Nephron (organoid): ENCODE measurements around the gene CSNK2A1.

Source experiments
- H3K27ac Mint-ChIP-seq, 3 experiments: 2 replicates each; pipeline ENCODE4 v1.8.0; 2020; ENCODE audit warnings: mixed read lengths in 3 of 3, mild to moderate bottlenecking in 2 of 3, moderate library complexity in 1 of 3
- H3K27me3 Mint-ChIP-seq: 2 replicates; pipeline ENCODE4 v1.8.0; 2021; ENCODE audit warnings: low read depth, mild to moderate bottlenecking, moderate library complexity, mixed read lengths
- H3K36me3 Mint-ChIP-seq: 2 replicates; pipeline ENCODE4 v1.8.0; 2020; ENCODE audit warnings: low read depth, mixed read lengths
- H3K4me1 Mint-ChIP-seq: 2 replicates; pipeline ENCODE4 v1.8.0; 2020; ENCODE audit warnings: mixed read lengths
- H3K4me3 Mint-ChIP-seq, 3 experiments: 2 replicates each; pipeline ENCODE4 v1.8.0; 2020; ENCODE audit warnings: mild to moderate bottlenecking in 3 of 3, mixed read lengths in 3 of 3, moderate library complexity in 2 of 3
- H3K9me3 Mint-ChIP-seq: 2 replicates; pipeline ENCODE4 v1.8.0; 2020; ENCODE audit warnings: mixed read lengths
- TF ChIP-seq, protein P1 (sequence below), 3 experiments: fragments of 200-600 bp; sonication (generic); IDR thresholded peaks; one replicate each; pipeline ENCODE4 v1.5.0; 2021; ENCODE audit warnings: antibody characterized with exemption in 3 of 3; ENCODE audit not compliant: unreplicated experiment in 3 of 3

The CSNK2A1 gene

GRCh38 chr20:549722-550496 is 6.3 kb upstream of the CSNK2A1 start:
- TF ChIP-seq, protein P1, sequence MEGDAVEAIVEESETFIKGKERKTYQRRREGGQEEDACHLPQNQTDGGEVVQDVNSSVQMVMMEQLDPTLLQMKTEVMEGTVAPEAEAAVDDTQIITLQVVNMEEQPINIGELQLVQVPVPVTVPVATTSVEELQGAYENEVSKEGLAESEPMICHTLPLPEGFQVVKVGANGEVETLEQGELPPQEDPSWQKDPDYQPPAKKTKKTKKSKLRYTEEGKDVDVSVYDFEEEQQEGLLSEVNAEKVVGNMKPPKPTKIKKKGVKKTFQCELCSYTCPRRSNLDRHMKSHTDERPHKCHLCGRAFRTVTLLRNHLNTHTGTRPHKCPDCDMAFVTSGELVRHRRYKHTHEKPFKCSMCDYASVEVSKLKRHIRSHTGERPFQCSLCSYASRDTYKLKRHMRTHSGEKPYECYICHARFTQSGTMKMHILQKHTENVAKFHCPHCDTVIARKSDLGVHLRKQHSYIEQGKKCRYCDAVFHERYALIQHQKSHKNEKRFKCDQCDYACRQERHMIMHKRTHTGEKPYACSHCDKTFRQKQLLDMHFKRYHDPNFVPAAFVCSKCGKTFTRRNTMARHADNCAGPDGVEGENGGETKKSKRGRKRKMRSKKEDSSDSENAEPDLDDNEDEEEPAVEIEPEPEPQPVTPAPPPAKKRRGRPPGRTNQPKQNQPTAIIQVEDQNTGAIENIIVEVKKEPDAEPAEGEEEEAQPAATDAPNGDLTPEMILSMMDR (IDR thresholded peaks at IDR 0.05; ENCODE audit: unreplicated experiment in 3 of 3) = no peak
- H3K36me3 Mint-ChIP-seq = no peaks in the 10 kb centered on the region
- no peak overlapping the region for H3K4me3 Mint-ChIP-seq
- H3K27me3 Mint-ChIP-seq = peaks cover 14% of the 10 kb centered on the region
- peaks cover 4% of the 10 kb centered on the region for H3K4me1 Mint-ChIP-seq
- H3K9me3 Mint-ChIP-seq = no peaks in the 10 kb centered on the region
- no peak overlapping the region for H3K27ac Mint-ChIP-seq

- Mint-ChIP-seq H3K4me3 (no peak overlapping the region), H3K36me3 (no peaks in the 10 kb centered on the region), H3K27me3 (peaks cover 13% of the 10 kb centered on the region), H3K9me3 (no peaks in the 10 kb centered on the region), H3K27ac (no peak overlapping the region), H3K4me1 (peaks cover 9% of the 10 kb centered on the region)
- TF ChIP-seq, protein P1 (IDR thresholded peaks at IDR 0.05; ENCODE audit: unreplicated experiment in 3 of 3) = no peak
Measured at GRCh38 chr20:548906-549305, 5.3 kb upstream of the CSNK2A1 start.

DNA sequence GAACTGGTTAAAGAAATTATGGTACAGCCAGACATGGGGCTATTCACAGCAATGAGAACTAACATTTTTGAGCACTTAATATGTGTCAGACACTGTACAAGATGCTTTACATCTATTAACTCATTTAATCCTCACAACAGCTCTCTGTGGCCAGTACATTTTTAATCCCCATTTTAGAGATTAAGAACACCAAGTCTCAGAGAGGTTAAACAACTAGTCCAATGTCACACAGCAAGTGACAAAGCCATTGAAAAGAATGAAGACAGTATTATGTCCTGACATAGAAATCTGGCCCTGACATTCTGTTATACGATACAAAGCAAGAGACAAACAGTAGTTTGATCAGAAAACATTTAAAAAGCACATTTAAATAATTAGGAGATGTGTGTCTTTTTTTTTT is 3.8 kb upstream of the CSNK2A1 start:
- Mint-ChIP-seq H3K27ac (no peak overlapping the region), H3K9me3 (peaks cover 4% of the 10 kb centered on the region), H3K36me3 (peaks cover 6% of the 10 kb centered on the region), H3K27me3 (peaks cover 13% of the 10 kb centered on the region), H3K4me1 (peaks cover 19% of the 10 kb centered on the region), H3K4me3 (no peak overlapping the region)
- TF ChIP-seq, protein P1 (IDR thresholded peaks at IDR 0.05; ENCODE audit: unreplicated experiment in 3 of 3) = no peak

DNA sequence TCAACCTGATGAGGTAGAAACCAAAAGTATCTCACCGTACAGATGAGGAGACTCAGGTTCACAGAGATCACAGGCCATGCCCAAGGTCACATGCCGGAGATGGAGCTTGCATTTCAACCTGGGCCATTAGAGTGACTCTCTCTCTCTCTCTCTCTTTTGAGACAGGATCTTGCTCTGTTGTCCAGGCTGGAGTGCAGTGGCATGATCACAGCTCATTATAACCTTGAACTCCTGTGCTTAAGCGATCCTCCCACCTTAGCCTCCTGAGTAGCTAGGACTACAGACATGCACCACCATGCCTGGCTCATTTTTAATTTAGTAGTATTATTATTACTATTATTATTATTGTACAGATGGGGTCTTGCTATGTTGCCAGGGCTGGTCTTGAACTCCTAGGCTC is 2.8 kb upstream of the CSNK2A1 start:
- Mint-ChIP-seq H3K36me3 (peaks cover 13% of the 10 kb centered on the region), H3K4me3 (no peak overlapping the region), H3K4me1 (peaks cover 25% of the 10 kb centered on the region), H3K27ac (no peak overlapping the region), H3K27me3 (peaks cover 6% of the 10 kb centered on the region), H3K9me3 (peaks cover 7% of the 10 kb centered on the region)
- TF ChIP-seq, protein P1 (IDR thresholded peaks at IDR 0.05; ENCODE audit: unreplicated experiment in 3 of 3) = no peak

DNA sequence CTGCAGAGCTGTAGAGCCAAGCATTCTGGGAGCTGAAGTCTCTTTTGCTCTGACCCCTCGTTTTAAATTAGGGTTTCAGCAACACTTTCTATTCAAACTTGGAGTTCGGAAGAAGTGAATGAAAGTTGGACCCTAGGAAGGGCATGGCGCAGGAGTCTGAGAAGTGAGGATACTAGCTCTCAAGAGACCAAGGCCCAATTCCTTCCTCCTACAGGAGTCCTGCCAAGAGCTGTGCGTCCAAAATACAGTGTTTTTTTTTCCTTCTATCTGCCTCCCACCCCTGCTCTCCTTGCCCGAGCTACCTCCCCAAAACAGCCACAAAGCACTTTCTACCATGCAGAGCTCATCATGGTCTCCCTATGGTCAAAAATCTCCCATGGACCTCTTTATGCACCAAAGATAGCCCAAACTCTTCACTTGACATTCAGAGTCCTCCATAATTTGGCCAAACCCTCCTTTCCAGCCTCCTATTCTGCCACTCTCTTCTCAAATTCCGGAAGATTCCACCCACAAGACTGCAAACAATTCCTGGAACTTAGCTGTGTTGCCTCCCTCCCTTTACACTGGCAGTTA is 649 bp upstream of the CSNK2A1 start:
- TF ChIP-seq, protein P1 (IDR thresholded peaks at IDR 0.05; ENCODE audit: unreplicated experiment in 3 of 3) = no peak
- Mint-ChIP-seq H3K9me3 (peaks cover 9% of the 10 kb centered on the region), H3K4me3 (peak overlapping the region; percentile 88 to 90 (median 88)), H3K36me3 (peaks cover 33% of the 10 kb centered on the region), H3K27me3 (no peaks in the 10 kb centered on the region), H3K4me1 (peaks cover 33% of the 10 kb centered on the region), H3K27ac (peak overlapping the region; percentile 100)
